GM19043 (cell line): ENCODE data around the gene ACAD8.
"Not testable (repeated sequence)": the region's sequence is repeated elsewhere in the genome, so short reads cannot be mapped to it uniquely, and the experiment has no call there.

Source experiments
- ATAC-seq: cut with Tn5 transposase; IDR thresholded peaks from one replicate; pipeline ENCODE4 v1.9.1; 2021; ENCODE audit warnings: low read depth; ENCODE audit not compliant: unreplicated experiment

ACAD8 gene

GRCh38 chr11:134284349-134284748 lies 31.0 kb downstream of the ACAD8 start:
- not testable (repeated sequence) for ATAC-seq

GRCh38 chr11:134287561-134287960 lies 34.2 kb downstream of the ACAD8 start:
- no peak for ATAC-seq

- ATAC-seq: no peak
Observed at GRCh38 chr11:134288486-134288885, 35.1 kb downstream of the ACAD8 start.

- no peak for ATAC-seq
Observed at GRCh38 chr11:134289167-134289566, 35.8 kb downstream of the ACAD8 start.

- no peak for ATAC-seq
Observed at GRCh38 chr11:134289789-134290188, 36.4 kb downstream of the ACAD8 start.

GRCh38 chr11:134290646-134291045 lies 37.3 kb downstream of the ACAD8 start:
- ATAC-seq: no peak

- ATAC-seq: no peak
Observed at GRCh38 chr11:134291196-134291595, 37.8 kb downstream of the ACAD8 start.

GRCh38 chr11:134292661-134293060 lies 39.3 kb downstream of the ACAD8 start:
- ATAC-seq: no peak

GRCh38 chr11:134293119-134294113 lies 40.0 kb downstream of the ACAD8 start:
- no peak for ATAC-seq

- ATAC-seq: no peak
Observed at GRCh38 chr11:134294664-134295063, 41.3 kb downstream of the ACAD8 start.

- no peak for ATAC-seq
Observed at GRCh38 chr11:134312223-134312622, 58.9 kb downstream of the ACAD8 start.

GRCh38 chr11:134312807-134313206 lies 59.4 kb downstream of the ACAD8 start:
- ATAC-seq: no peak

GRCh38 chr11:134313379-134313778 lies 60.0 kb downstream of the ACAD8 start:
- ATAC-seq: no peak

GRCh38 chr11:134313821-134314607 lies 60.6 kb downstream of the ACAD8 start:
- no peak for ATAC-seq
